BJ (cell line): ENCODE measurements around the gene SOCS7. TPM values are rescaled to one million over a fixed set of nuclear protein-coding genes. Genes with fewer than 3 reads are reported as not detected.

Experiments
- CTCF ChIA-PET: fragments of 350-600 bp; formaldehyde crosslinking; extraction: SDS; loops from one replicate; lab custom pipeline; 2021; ENCODE audit warnings: antibody characterized with exemption, inconsistent platforms; lab: Yijun Ruan, JAX
- POLR2A ChIA-PET: fragments of 300-600 bp; sonication (Branson Sonifier 250); formaldehyde crosslinking; extraction: SDS; loops from one replicate; lab custom pipeline; 2021; ENCODE audit warnings: antibody characterized with exemption; lab: Charles Lee
- DNase-seq: peaks from one replicate; pipeline ENCODE4 v3.0.0-alpha.2; 2011; ENCODE audit warnings: low read depth
- H3K27me3 ChIP-seq: 2 replicates; pipeline ENCODE4 v1.6.0; 2011; ENCODE audit warnings: low read length; ENCODE audit not compliant: control insufficient read depth, insufficient read depth
- H3K36me3 ChIP-seq: 2 replicates; pipeline ENCODE4 v1.5.1; 2011; ENCODE audit warnings: low read length; ENCODE audit not compliant: control insufficient read depth, insufficient read depth
- H3K4me3 ChIP-seq: 2 replicates; pipeline ENCODE4 v1.5.1; 2011; ENCODE audit warnings: low read depth, mild to moderate bottlenecking, control low read depth, low read length
- polyA plus RNA-seq: library from polyadenylated mRNA; depleted of rRNA; stranded (reverse); fragments of >200 nt; gene quantifications from 2 replicates; pipeline ENCODE4 v1.2.3, GENCODE V29; 2011
- TF ChIP-seq, protein P1 (sequence below): IDR thresholded peaks from 2 replicates; pipeline ENCODE4 v1.5.1; 2011; ENCODE audit warnings: low read depth, mild to moderate bottlenecking, control low read depth, inconsistent platforms, low read length, moderate library complexity; ENCODE audit not compliant: insufficient read depth

Gene SOCS7
- polyA plus RNA-seq, 1 experiment: 9.2 TPM

DNA sequence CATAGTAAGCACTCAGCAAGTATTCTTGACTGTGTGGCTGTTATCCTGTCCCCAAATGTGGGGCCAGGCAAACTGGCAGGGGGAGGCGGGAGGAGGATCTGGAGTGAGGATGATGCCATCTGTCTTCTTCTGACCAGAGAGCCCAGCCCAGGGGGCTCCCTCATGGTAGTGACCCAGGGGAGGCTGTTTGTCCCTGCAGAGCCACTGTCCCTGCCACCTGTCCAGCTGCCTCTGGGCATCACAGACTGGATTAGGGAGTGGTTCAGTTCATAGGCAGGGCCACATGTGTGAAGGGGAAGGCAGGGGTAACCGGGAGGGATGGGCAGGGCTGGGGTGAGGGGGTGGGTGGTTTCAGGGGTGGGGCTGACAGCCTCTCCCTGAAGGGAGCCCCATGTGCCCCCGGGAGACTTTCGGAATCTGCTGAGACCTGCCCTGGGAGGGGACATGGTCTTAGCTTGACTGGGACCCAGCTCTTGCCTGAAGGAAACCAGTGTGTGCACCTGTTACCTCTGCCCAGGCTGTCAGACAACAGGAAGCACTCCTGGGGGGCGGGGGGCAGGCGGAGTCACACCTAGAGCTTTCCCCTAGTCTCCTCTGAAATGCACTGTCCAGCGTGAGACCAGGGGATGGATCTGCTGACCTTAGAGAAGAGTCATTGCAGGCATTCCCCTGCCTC, 91.8 kb downstream of the SOCS7 start:
- TF ChIP-seq, protein P1, sequence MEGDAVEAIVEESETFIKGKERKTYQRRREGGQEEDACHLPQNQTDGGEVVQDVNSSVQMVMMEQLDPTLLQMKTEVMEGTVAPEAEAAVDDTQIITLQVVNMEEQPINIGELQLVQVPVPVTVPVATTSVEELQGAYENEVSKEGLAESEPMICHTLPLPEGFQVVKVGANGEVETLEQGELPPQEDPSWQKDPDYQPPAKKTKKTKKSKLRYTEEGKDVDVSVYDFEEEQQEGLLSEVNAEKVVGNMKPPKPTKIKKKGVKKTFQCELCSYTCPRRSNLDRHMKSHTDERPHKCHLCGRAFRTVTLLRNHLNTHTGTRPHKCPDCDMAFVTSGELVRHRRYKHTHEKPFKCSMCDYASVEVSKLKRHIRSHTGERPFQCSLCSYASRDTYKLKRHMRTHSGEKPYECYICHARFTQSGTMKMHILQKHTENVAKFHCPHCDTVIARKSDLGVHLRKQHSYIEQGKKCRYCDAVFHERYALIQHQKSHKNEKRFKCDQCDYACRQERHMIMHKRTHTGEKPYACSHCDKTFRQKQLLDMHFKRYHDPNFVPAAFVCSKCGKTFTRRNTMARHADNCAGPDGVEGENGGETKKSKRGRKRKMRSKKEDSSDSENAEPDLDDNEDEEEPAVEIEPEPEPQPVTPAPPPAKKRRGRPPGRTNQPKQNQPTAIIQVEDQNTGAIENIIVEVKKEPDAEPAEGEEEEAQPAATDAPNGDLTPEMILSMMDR: no peak
- H3K36me3 ChIP-seq: peaks cover 5% of the 10 kb centered on the region
- POLR2A ChIA-PET: no interaction called here
- DNase-seq: no peak
- H3K4me3 ChIP-seq: no peak overlapping the region
- H3K27me3 ChIP-seq: no peaks in the 10 kb centered on the region
- CTCF ChIA-PET: interaction anchor here (0.7 to 3.3 kb wide), 16 partner anchors 9 to 141 kb away, joined by 3 to 19 read pairs (median 6); partner anchors contain the start of gene ARHGAP23

GRCh38 chr17:38444151-38444550, 92.5 kb downstream of the SOCS7 start:
- H3K4me3 ChIP-seq: no peak overlapping the region
- DNase-seq: no peak
- peaks cover 5% of the 10 kb centered on the region for H3K36me3 ChIP-seq
- ChIA-PET CTCF (interaction anchor here (0.8 to 3.3 kb wide), 15 partner anchors 10 to 140 kb away, joined by 3 to 19 read pairs (median 6); partner anchors contain the start of gene ARHGAP23), POLR2A (no interaction called here)
- no peaks in the 10 kb centered on the region for H3K27me3 ChIP-seq
- TF ChIP-seq, protein P1: peak; percentile 98

DNA sequence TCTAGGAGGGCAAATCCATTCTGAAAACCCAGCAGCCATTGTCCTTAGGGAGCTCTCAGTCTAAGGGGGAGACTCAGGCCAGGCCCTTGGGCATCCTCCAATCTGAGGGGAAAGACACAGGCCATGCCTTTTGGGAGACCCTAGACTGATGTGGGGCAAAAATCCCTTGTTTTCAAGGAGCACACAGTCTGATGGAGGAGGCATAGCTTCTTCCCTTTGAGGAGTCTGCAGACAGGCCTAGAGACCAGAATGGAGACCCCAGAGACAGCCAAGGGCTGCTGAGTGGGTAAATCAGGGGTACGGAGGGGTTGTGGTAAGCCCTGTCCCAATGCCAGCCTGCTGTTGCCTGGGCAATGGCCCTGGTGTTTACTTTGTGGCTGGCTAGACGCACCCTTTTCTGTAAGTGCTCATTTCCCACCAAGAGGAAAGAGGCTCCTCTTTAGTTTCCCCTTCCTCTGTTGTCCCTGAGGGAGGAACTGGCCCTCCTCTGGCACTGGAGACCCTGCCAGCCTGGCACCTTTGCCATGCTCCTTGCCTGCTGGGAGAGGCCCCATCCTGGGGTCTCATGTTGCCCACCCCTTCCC, 96.0 kb downstream of the SOCS7 start:
- ChIA-PET POLR2A (no interaction called here), CTCF (interaction anchor here (0.9 to 1.0 kb wide), 3 partner anchors 13 to 35 kb away, joined by 3 to 6 read pairs (median 3); no protein-coding TSS in a partner anchor)
- H3K36me3 ChIP-seq: peaks cover 2% of the 10 kb centered on the region; the same call in 1 of the 2 replicates
- DNase-seq: no peak
- no peaks in the 10 kb centered on the region for H3K27me3 ChIP-seq
- H3K4me3 ChIP-seq: no peak overlapping the region
- TF ChIP-seq, protein P1: no peak

GRCh38 chr17:38448208-38448771, 96.6 kb downstream of the SOCS7 start:
- no peak for DNase-seq
- Histone ChIP-seq H3K27me3 (no peaks in the 10 kb centered on the region), H3K4me3 (no peak overlapping the region), H3K36me3 (peaks cover 2% of the 10 kb centered on the region; the same call in 1 of the 2 replicates)
- POLR2A ChIA-PET: interaction anchor here (0.6 kb wide), 1 partner anchor 63 kb away, joined by 10 read pairs; no protein-coding TSS in a partner anchor
- TF ChIP-seq, protein P1: no peak
- CTCF ChIA-PET: interaction anchor here (0.6 kb wide), 1 partner anchor 11 kb away, joined by 3 read pairs; no protein-coding TSS in a partner anchor

GRCh38 chr17:38449364-38449763, 97.7 kb downstream of the SOCS7 start:
- CTCF ChIA-PET: interaction anchor here (2.1 to 3.5 kb wide), 2 partner anchors 12 to 16 kb away, joined by 6 to 14 read pairs; no protein-coding TSS in a partner anchor
- DNase-seq: no peak
- Histone ChIP-seq H3K36me3 (peaks cover 2% of the 10 kb centered on the region; the same call in 1 of the 2 replicates), H3K4me3 (no peak overlapping the region), H3K27me3 (no peaks in the 10 kb centered on the region)
- TF ChIP-seq, protein P1: no peak
- POLR2A ChIA-PET: no interaction called here
